ENCODE measurements around the gene PDE8B.

Gene PDE8B

GRCh38 chr5:77398458-77398857 is 188.0 kb downstream of the PDE8B start:
- DNase-seq (ENCODE audit: low spot score): no peak

DNA sequence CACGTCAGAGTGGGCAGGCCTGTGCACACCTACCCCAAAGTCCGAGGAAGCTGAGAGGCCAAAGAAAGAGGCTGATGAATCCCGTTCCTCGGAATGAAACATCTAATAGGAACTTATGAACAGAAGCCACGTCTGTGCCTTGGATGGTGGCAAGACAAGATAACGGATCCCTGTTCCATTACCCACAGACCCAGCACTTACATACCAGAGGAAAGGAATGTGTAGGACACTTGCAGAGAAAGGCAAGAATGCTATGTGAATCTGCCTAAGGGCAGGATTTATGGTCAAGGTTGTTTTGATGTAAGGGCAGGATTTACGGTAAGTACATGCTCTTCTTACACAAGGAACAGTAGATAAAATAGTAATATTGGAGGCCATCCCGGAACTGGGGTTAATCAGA is 188.4 kb downstream of the PDE8B start:
- DNase-seq (ENCODE audit: low spot score): no peak

DNA sequence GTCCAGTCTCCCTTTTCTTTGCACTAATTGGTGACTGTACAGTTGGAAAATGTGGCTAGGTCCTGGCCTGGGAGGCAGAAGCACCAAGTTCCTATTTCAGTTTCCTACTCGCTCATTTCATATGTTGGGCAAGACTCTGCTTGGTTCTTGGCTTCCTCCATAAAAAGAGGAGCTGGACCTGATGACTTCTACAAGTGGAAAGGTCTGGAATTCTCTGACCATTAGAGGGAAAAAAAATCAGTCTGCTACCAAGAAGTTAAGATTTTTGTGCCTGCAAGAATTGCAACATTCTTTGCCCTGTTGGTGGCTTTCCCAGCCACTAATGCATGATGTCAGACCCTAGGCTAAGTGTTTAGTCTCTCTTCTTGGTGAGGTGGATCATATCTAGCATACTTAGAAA is 190.2 kb downstream of the PDE8B start:
- no peak for DNase-seq (ENCODE audit: low spot score)

DNA sequence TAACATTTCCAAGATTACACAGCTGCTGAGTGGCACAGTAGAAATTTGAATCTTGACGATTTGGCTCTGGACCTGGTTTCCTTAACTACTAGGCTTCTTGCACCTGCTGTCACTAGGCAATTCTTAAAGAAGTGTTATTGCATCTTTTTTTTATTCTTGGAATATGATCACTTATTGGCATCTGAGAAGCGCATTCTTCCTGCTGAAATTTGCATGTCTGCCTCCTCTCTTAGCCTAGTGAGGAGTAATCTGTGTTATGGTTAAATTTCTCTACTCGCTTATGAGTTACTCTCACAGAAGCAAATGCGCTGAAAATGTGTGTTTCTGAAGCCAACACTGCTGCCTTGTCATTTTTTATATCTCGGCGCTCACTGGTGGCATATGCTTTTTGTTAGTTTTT is 192.3 kb downstream of the PDE8B start:
- DNase-seq (ENCODE audit: low spot score): no peak

GRCh38 chr5:77407152-77407551 is 196.7 kb downstream of the PDE8B start:
- no peak for DNase-seq (ENCODE audit: low spot score)

- no peak for DNase-seq (ENCODE audit: low spot score)
These were observed 199.6 kb downstream of the PDE8B start for GRCh38 chr5:77409870-77410621.

- no peak for DNase-seq (ENCODE audit: low spot score)
These were observed 202.6 kb downstream of the PDE8B start for GRCh38 chr5:77413049-77413448.

GRCh38 chr5:77418162-77418561 is 207.7 kb downstream of the PDE8B start:
- no peak for DNase-seq (ENCODE audit: low spot score)

DNA sequence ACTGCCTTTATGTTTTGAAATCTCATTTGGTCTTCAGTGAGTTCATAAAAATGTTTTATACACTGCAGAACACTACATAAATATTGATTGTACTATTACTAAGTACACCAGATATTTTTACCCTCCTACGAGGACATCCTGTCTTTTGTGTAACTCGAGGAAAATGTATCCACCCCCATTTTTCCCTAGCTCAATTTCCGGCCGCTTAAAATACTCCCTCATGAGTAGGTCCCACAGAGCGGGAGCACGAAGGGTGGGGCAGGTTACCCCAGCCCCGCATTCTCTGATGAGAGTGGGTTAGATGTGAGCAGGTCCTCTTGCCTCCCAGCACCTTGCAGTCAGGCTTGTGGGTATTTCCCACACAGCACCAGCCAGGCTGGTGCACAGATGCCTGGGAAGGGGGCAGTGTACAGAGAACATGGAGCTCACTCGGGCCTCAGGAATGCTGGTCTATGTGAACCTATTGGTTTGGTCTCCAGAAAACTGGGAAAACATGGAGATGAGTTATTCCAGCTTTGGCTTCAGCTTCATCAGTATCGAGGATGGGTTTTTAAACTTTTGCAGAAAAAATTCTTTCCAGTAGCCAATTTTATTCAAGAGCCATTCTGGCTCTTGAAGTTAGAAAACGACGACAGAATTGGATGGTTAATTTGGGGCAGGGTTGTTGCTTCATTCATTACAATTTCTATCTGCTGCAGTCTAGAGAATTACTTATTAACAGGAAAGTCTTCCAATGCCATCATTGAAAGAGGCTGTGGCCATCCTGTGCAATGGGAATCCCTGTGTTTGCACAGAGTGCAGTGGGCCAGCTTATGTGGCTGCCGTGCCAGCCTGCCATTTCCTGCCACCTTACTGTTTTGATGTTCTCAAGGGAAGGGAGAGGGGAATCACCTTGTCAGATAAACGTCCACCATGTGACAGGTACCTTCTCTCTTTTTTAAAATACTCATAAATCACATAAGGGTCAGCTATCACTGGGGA is 208.4 kb downstream of the PDE8B start:
- DNase-seq (ENCODE audit: low spot score): no peak

- DNase-seq (ENCODE audit: low spot score): no peak
These were observed 209.4 kb downstream of the PDE8B start for GRCh38 chr5:77419644-77420582.

DNA sequence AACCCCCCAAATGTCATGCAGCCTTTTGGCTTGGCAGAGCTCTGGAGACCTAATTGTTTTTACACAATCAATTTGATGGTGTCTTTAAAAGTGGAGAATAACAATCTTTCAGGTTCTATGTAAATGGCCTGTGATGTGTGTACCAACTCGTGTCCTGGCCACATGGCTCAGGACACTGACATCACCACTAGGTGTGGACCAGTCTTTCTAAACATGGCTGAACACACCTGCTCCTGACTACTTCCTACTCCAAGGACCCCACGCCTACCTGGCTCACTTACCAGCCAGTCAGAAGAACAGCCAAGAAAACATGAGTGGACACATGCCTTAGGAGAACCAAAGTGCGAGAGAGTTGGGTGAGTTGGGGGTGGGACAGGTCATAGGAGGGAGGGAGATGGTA is 210.5 kb downstream of the PDE8B start:
- DNase-seq (ENCODE audit: low spot score): no peak

GRCh38 chr5:77423022-77423750 is 212.7 kb downstream of the PDE8B start:
- DNase-seq (ENCODE audit: low spot score): no peak

DNA sequence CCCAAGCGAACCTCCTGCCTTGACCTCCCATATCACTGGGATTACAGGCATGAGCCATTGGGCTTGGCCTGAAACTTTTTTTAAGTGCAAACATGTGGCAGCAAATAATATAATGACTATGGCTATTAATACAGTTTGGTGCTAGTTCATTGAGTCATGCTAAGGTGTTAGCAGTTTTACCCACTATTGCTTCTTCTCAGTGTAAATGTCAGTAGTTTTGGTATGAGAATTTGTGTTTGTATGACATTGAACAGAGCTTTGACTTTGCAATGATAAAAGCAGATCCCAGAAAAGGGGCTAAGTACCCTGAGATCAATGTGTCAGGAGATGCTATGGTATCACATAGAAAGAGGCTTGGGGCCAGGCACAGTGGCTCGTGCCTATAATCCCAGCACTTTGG is 214.4 kb downstream of the PDE8B start:
- no peak for DNase-seq (ENCODE audit: low spot score)

- no peak for DNase-seq (ENCODE audit: low spot score)
These were observed 214.9 kb downstream of the PDE8B start for GRCh38 chr5:77425420-77425819.

- DNase-seq (ENCODE audit: low spot score): no peak
These were observed 215.6 kb downstream of the PDE8B start for GRCh38 chr5:77425998-77426659.

DNA sequence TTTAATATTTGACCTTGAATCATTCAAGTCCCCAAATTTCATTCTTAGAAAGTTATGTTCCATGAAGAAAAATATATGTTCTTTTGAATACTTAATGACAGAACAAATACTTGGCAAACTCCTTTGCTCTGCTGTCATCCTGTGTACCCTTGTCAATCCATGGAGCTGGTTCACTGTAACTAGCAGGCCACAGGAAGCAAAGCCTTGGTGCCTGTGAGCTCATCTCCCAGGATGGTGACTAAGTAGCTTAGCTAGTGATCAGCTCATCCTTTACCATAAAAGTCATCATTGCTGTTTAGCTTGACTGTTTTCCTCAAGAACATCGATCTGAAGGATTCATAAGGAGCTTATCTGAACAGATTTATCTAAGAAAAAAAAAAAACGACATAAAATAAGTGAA is 216.2 kb downstream of the PDE8B start:
- peak; percentile 72 for DNase-seq (ENCODE audit: low spot score)

DNA sequence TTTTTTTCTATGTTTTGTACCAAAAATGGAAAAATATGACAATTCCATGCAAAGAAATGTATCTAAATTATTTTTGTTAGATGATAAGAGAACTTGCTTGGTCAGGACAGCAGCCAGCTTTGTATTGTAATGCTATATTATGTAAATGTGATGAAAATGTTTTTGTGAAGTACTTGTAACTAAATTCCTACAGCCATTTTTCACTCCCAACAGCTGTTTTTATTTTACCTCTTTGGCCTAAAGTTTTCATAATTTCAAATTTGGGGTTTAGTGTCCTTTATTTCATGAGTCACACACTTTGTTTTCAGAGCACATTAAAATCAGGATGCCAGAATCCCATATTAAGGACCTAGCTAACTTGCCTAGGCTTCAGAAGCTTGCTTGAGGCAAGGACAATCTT is 217.5 kb downstream of the PDE8B start:
- no peak for DNase-seq (ENCODE audit: low spot score)

DNA sequence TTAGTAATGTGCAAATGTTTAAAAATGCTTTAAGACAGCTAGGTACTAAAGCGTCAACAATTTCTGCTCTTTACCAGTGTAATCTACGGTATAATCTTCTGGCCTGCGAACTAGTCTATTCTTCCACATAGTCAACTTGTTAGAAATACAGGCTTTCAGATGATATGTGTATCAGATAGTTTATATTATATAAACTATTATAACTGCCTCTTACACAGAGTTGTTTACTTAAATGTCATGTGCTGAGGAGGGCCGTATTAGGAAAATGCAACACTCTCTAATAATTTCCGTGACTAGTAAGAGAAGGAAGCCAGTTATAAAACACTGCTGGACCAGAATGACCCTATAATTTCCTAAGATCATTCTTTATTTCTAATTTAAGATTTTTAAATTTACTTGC is 218.0 kb downstream of the PDE8B start:
- DNase-seq (ENCODE audit: low spot score): no peak

DNA sequence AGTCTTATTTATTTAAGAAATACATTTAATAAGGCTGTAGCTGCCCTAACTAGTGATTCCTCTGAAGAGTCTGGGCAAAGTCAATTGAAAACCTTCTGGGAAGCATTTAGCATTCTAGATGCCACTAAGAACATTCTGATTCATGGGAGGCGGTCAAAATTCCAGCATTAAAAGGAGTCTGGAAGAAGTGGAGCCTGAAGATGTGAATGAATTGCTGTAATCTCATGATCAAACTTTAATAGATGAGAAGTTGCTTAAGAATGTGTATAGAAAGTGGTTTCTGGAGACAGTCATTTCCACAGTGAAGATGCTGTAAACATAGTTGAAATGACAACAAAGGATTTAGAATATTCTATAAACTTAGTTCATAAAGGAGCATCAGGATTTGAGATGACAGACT is 220.2 kb downstream of the PDE8B start:
- DNase-seq (ENCODE audit: low spot score): no peak

DNA sequence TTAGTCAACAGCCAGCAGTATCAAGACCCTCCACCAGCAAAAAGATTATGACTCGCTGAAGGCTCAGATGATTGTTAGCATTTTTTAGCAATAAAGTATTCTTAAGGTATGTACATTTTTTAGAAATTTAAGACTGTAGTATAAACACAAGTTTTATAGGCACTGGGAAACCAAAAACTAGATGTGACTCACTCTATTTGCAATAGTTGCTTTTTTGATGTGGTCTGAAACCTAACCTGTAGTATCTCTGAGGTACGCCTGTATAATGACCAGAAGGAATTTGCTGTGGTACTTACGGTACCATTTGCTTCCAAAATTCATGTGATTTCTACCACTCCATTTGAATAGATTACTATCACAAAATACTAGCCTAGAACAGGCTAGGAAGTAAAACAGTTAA is 220.8 kb downstream of the PDE8B start:
- DNase-seq (ENCODE audit: low spot score): no peak

DNA sequence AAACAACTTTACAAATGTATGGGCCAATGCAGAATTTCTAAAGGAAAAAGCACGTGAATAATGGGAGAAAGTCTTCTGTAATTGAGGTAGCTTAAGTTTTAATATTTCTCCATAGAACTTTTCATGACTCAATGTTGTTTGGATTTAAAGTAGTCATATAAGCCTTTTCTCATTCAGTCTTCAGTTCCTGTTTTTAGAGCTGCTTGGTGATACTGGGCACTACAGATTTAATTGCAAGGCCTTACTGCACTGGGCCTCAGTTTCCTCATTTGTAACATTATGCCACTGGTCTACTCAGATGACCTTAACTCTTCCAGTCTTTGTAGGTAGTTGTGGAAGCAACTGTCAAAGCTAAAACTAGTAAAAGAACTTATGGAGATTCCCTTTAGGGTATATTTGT is 221.2 kb downstream of the PDE8B start:
- no peak for DNase-seq (ENCODE audit: low spot score)

Measured in RKO (cell line).